ENCODE measurements around the gene HNRNPU. TPM values are rescaled to one million over a fixed set of nuclear protein-coding genes. Genes with fewer than 3 reads are reported as not detected.
A peak's percentile ranks its signal among the peaks of the same experiment; 100 is the strongest.

The HNRNPU gene
- polyA plus RNA-seq, 3 donors = 71.5 to 197 (median 143) TPM

GRCh38 chr1:244862354-244862698, 2.0 kb downstream of the HNRNPU start:
- H3K4me1 ChIP-seq (ENCODE audit: control insufficient read depth in 1 of 2, insufficient read depth in 2 of 2, low read length in 2 of 2) = peaks cover 38 to 47% of the 10 kb centered on the region in 2 donors
- H3K9me3 Mint-ChIP-seq = peaks cover 0 to 4% (median 0%) of the 10 kb centered on the region in 7 donors
- peaks cover 37 to 44% of the 10 kb centered on the region in 2 donors for H3K36me3 ChIP-seq (replicated peaks in 1 of 2; ENCODE audit: control insufficient read depth in 1 of 2, insufficient read depth in 2 of 2, low read length in 2 of 2)
- H3K27ac ChIP-seq (ENCODE audit: low read depth in 1 of 2, low read length in 2 of 2) = peak overlapping the region; percentile 65 to 95
- peak overlapping the region; percentile 83 for H3K4me2 ChIP-seq (replicated peaks; ENCODE audit: extremely low read depth, low read length, poor library complexity, severe bottlenecking)
- peak overlapping the region; percentile 88 to 99 (median 95) for H3K27ac Mint-ChIP-seq
- H3K4me1 Mint-ChIP-seq = peaks cover 48% of the 10 kb centered on the region
- DNase-seq = peak; percentile 15 to 50 (median 37)
- TF ChIP-seq CTCF (IDR thresholded peaks at IDR 0.05) = no peak
- H2AFZ ChIP-seq (ENCODE audit: insufficient read depth, low read depth, low read length, poor library complexity, severe bottlenecking) = peak overlapping the region; percentile 30
- H3K79me2 ChIP-seq (ENCODE audit: insufficient read depth, low read length) = peaks cover 83% of the 10 kb centered on the region
- peaks cover 0 to 1% (median 0%) of the 10 kb centered on the region in 3 donors for H3K27me3 Mint-ChIP-seq (ENCODE audit: low read depth in 3 of 3)
- H3K27me3 ChIP-seq (ENCODE audit: control insufficient read depth in 2 of 2, insufficient read depth in 2 of 2, low read length in 2 of 2) = no peaks in the 10 kb centered on the region
- WGBS (ENCODE audit: insufficient coverage) = 0% methylated on average over 2 of the region's 7 CpGs
- peak overlapping the region; percentile 93 to 98 for H3K4me3 Mint-ChIP-seq
- intact Hi-C loops (cut with micrococcal nuclease) = loop anchor here (2.0 to 10.0 kb wide), 5 partner anchors 28 to 208 kb away; partner anchors contain the start of genes COX20 (in 1 of the 2) and DESI2 (in 1 of the 2)
- H3K9me3 ChIP-seq (replicated peaks in 1 of 2; ENCODE audit: control insufficient read depth in 1 of 2, insufficient read depth in 1 of 2, low read length in 2 of 2) = no peaks in the 10 kb centered on the region
- H3K36me3 Mint-ChIP-seq = peaks cover 47 to 51% of the 10 kb centered on the region in 2 donors
- H3K4me3 ChIP-seq (replicated peaks in 1 of 3; ENCODE audit: low read depth in 2 of 3, low read length in 3 of 3) = peak overlapping the region; percentile 92 to 99 (median 97)
- H3K9ac ChIP-seq (ENCODE audit: insufficient read depth, low read length, poor library complexity, severe bottlenecking) = peak overlapping the region; percentile 100
- peaks cover 60% of the 10 kb centered on the region for H4K20me1 ChIP-seq (ENCODE audit: insufficient read depth, low read length)

GRCh38 chr1:244861683-244862082, 2.7 kb downstream of the HNRNPU start:
- Histone ChIP-seq H3K27me3 (ENCODE audit: control insufficient read depth in 2 of 2, insufficient read depth in 2 of 2, low read length in 2 of 2) (no peaks in the 10 kb centered on the region), H3K9me3 (replicated peaks in 1 of 2; ENCODE audit: control insufficient read depth in 1 of 2, insufficient read depth in 1 of 2, low read length in 2 of 2) (no peaks in the 10 kb centered on the region), H3K79me2 (ENCODE audit: insufficient read depth, low read length) (peaks cover 85% of the 10 kb centered on the region), H3K27ac (ENCODE audit: low read depth in 1 of 2, low read length in 2 of 2) (peak overlapping the region in 1 of 2 donors; percentile 95), H4K20me1 (ENCODE audit: insufficient read depth, low read length) (peaks cover 67% of the 10 kb centered on the region), H3K9ac (ENCODE audit: insufficient read depth, low read length, poor library complexity, severe bottlenecking) (peak overlapping the region; percentile 100), H3K4me3 (replicated peaks in 1 of 3; ENCODE audit: low read depth in 2 of 3, low read length in 3 of 3) (peak overlapping the region; percentile 92 to 99 (median 97)), H3K36me3 (replicated peaks in 1 of 2; ENCODE audit: control insufficient read depth in 1 of 2, insufficient read depth in 2 of 2, low read length in 2 of 2) (peaks cover 44 to 50% of the 10 kb centered on the region in 2 donors), H2AFZ (ENCODE audit: insufficient read depth, low read depth, low read length, poor library complexity, severe bottlenecking) (no peak overlapping the region), H3K4me1 (ENCODE audit: control insufficient read depth in 1 of 2, insufficient read depth in 2 of 2, low read length in 2 of 2) (peaks cover 43 to 53% of the 10 kb centered on the region in 2 donors), H3K4me2 (replicated peaks; ENCODE audit: extremely low read depth, low read length, poor library complexity, severe bottlenecking) (peak overlapping the region; percentile 83)
- Mint-ChIP-seq H3K27ac (peak overlapping the region; percentile 47 to 86 (median 82)), H3K4me3 (peak overlapping the region; percentile 69 to 93), H3K36me3 (peaks cover 53 to 58% of the 10 kb centered on the region in 2 donors), H3K4me1 (peaks cover 55% of the 10 kb centered on the region), H3K27me3 (ENCODE audit: low read depth in 3 of 3) (no peaks in the 10 kb centered on the region), H3K9me3 (peaks cover 0 to 4% (median 0%) of the 10 kb centered on the region in 7 donors)
- 0% methylated on average over 1 of the region's 2 CpGs for WGBS (ENCODE audit: insufficient coverage)
- TF ChIP-seq CTCF (IDR thresholded peaks at IDR 0.05) = no peak
- intact Hi-C loops (cut with micrococcal nuclease) = loop anchor here (2.0 to 10.0 kb wide), 5 partner anchors 27 to 207 kb away; partner anchors contain the start of genes COX20 (in 1 of the 2) and DESI2 (in 1 of the 2)
- DNase-seq = no peak

Data from CD14-positive monocyte (primary cell).